Stimulated activated naive B cell treated with anti-CD40 and anti-IgM and Interleukin-4, amounts not matched to agents 10 μg/mL and 1 μg/mL and 100 μg/mL, for 72 hours (primary cell): ENCODE results near the gene GABBR2.

Experiments
- ATAC-seq, 2 donors: fragments of 150-1000 bp; cut with Tn5 transposase; replicated peaks; 2 replicates each; pipeline ENCODE4 v1.10.0; 2021; ENCODE audit warnings: moderate library complexity in 1 of 2
- DNase-seq: peaks from one replicate; pipeline ENCODE4 v3.0.0; 2021
- H3K27ac Mint-ChIP-seq: one replicate; pipeline ENCODE4 v1.8.0; 2022; ENCODE audit warnings: mild to moderate bottlenecking, mixed read lengths
- H3K27me3 Mint-ChIP-seq, 2 donors: one replicate each; pipeline ENCODE4 v1.8.0; 2022; ENCODE audit warnings: mixed read lengths in 2 of 2
- H3K36me3 Mint-ChIP-seq, 2 donors: one replicate each; pipeline ENCODE4 v1.8.0; 2022; ENCODE audit warnings: mixed read lengths in 2 of 2, mild to moderate bottlenecking in 1 of 2
- H3K4me1 Mint-ChIP-seq, 2 donors: one replicate each; pipeline ENCODE4 v1.8.0; 2022; ENCODE audit warnings: mixed read lengths in 2 of 2, mild to moderate bottlenecking in 1 of 2
- H3K4me3 Mint-ChIP-seq, 2 donors: one replicate each; pipeline ENCODE4 v1.8.0; 2022; ENCODE audit warnings: mild to moderate bottlenecking in 2 of 2, mixed read lengths in 2 of 2, moderate library complexity in 1 of 2
- H3K9me3 Mint-ChIP-seq, 2 donors: one replicate each; pipeline ENCODE4 v1.8.0; 2022; ENCODE audit warnings: mixed read lengths in 2 of 2, mild to moderate bottlenecking in 1 of 2

The GABBR2 gene

GRCh38 chr9:98455256-98456155 is 253.2 kb downstream of the GABBR2 start:
- H3K27me3 Mint-ChIP-seq: peaks cover 29 to 40% of the 10 kb centered on the region in 2 donors
- H3K4me3 Mint-ChIP-seq: no peak overlapping the region
- no peak for DNase-seq
- peaks cover 0 to 6% of the 10 kb centered on the region in 2 donors for H3K9me3 Mint-ChIP-seq
- ATAC-seq: no peak
- no peaks in the 10 kb centered on the region for H3K4me1 Mint-ChIP-seq
- H3K27ac Mint-ChIP-seq: no peak overlapping the region
- H3K36me3 Mint-ChIP-seq: no peaks in the 10 kb centered on the region

GRCh38 chr9:98453589-98454311 is 255.0 kb downstream of the GABBR2 start:
- DNase-seq: no peak
- peaks cover 29 to 40% of the 10 kb centered on the region in 2 donors for H3K27me3 Mint-ChIP-seq
- ATAC-seq: no peak
- H3K4me3 Mint-ChIP-seq: no peak overlapping the region
- no peak overlapping the region for H3K27ac Mint-ChIP-seq
- H3K36me3 Mint-ChIP-seq: no peaks in the 10 kb centered on the region
- no peaks in the 10 kb centered on the region for H3K4me1 Mint-ChIP-seq
- no peaks in the 10 kb centered on the region for H3K9me3 Mint-ChIP-seq

GRCh38 chr9:98451576-98451975 is 257.2 kb downstream of the GABBR2 start:
- Mint-ChIP-seq H3K36me3 (no peaks in the 10 kb centered on the region), H3K4me3 (no peak overlapping the region), H3K27me3 (peaks cover 19 to 29% of the 10 kb centered on the region in 2 donors), H3K27ac (no peak overlapping the region), H3K9me3 (no peaks in the 10 kb centered on the region), H3K4me1 (no peaks in the 10 kb centered on the region)
- ATAC-seq: no peak
- DNase-seq: no peak

- ATAC-seq (no peak), DNase-seq (no peak)
- H3K27me3 Mint-ChIP-seq: peaks cover 15 to 28% of the 10 kb centered on the region in 2 donors
- no peaks in the 10 kb centered on the region for H3K36me3 Mint-ChIP-seq
- no peaks in the 10 kb centered on the region for H3K4me1 Mint-ChIP-seq
- no peaks in the 10 kb centered on the region for H3K9me3 Mint-ChIP-seq
- no peak overlapping the region for H3K27ac Mint-ChIP-seq
- H3K4me3 Mint-ChIP-seq: no peak overlapping the region
These were observed 258.2 kb downstream of the GABBR2 start for GRCh38 chr9:98450496-98450895.

- DNase-seq (no peak), ATAC-seq (no peak)
- Mint-ChIP-seq H3K27ac (no peak overlapping the region), H3K27me3 (peaks cover 15 to 34% of the 10 kb centered on the region in 2 donors), H3K4me1 (no peaks in the 10 kb centered on the region), H3K9me3 (no peaks in the 10 kb centered on the region), H3K4me3 (no peak overlapping the region), H3K36me3 (no peaks in the 10 kb centered on the region)
These were observed 258.9 kb downstream of the GABBR2 start for GRCh38 chr9:98449871-98450270.

GRCh38 chr9:98445576-98445975 is 263.2 kb downstream of the GABBR2 start:
- Mint-ChIP-seq H3K4me1 (no peaks in the 10 kb centered on the region), H3K27me3 (peaks cover 12 to 22% of the 10 kb centered on the region in 2 donors), H3K36me3 (no peaks in the 10 kb centered on the region), H3K27ac (no peak overlapping the region), H3K9me3 (no peaks in the 10 kb centered on the region), H3K4me3 (no peak overlapping the region)
- ATAC-seq (no peak), DNase-seq (no peak)

GRCh38 chr9:98444601-98445000 is 264.1 kb downstream of the GABBR2 start:
- Mint-ChIP-seq H3K36me3 (no peaks in the 10 kb centered on the region), H3K9me3 (no peaks in the 10 kb centered on the region), H3K4me3 (no peak overlapping the region), H3K4me1 (no peaks in the 10 kb centered on the region), H3K27me3 (peaks cover 12 to 22% of the 10 kb centered on the region in 2 donors), H3K27ac (no peak overlapping the region)
- no peak for ATAC-seq
- no peak for DNase-seq

GRCh38 chr9:98442541-98442940 is 266.2 kb downstream of the GABBR2 start:
- H3K27me3 Mint-ChIP-seq: peaks cover 12 to 22% of the 10 kb centered on the region in 2 donors
- H3K9me3 Mint-ChIP-seq: no peaks in the 10 kb centered on the region
- no peaks in the 10 kb centered on the region for H3K4me1 Mint-ChIP-seq
- no peak for DNase-seq
- H3K36me3 Mint-ChIP-seq: no peaks in the 10 kb centered on the region
- no peak overlapping the region for H3K4me3 Mint-ChIP-seq
- no peak overlapping the region for H3K27ac Mint-ChIP-seq
- ATAC-seq: no peak

GRCh38 chr9:98442114-98442513 is 266.6 kb downstream of the GABBR2 start:
- H3K4me3 Mint-ChIP-seq: no peak overlapping the region
- no peaks in the 10 kb centered on the region for H3K4me1 Mint-ChIP-seq
- ATAC-seq (no peak), DNase-seq (no peak)
- H3K27me3 Mint-ChIP-seq: peaks cover 12 to 19% of the 10 kb centered on the region in 2 donors
- H3K9me3 Mint-ChIP-seq: no peaks in the 10 kb centered on the region
- H3K27ac Mint-ChIP-seq: no peak overlapping the region
- H3K36me3 Mint-ChIP-seq: no peaks in the 10 kb centered on the region

GRCh38 chr9:98438666-98439065 is 270.1 kb downstream of the GABBR2 start:
- DNase-seq (no peak), ATAC-seq (no peak)
- no peaks in the 10 kb centered on the region for H3K36me3 Mint-ChIP-seq
- H3K27ac Mint-ChIP-seq: no peak overlapping the region
- H3K9me3 Mint-ChIP-seq: no peaks in the 10 kb centered on the region
- peaks cover 5 to 7% of the 10 kb centered on the region in 2 donors for H3K27me3 Mint-ChIP-seq
- H3K4me1 Mint-ChIP-seq: no peaks in the 10 kb centered on the region
- H3K4me3 Mint-ChIP-seq: no peak overlapping the region

- ATAC-seq: no peak
- Mint-ChIP-seq H3K9me3 (no peaks in the 10 kb centered on the region), H3K27ac (no peak overlapping the region), H3K36me3 (no peaks in the 10 kb centered on the region), H3K27me3 (peaks cover 0 to 5% of the 10 kb centered on the region in 2 donors), H3K4me1 (no peaks in the 10 kb centered on the region), H3K4me3 (no peak overlapping the region)
- DNase-seq: no peak
These were observed 271.2 kb downstream of the GABBR2 start for GRCh38 chr9:98437458-98438034.

GRCh38 chr9:98432960-98433359 is 275.8 kb downstream of the GABBR2 start:
- Mint-ChIP-seq H3K4me3 (no peak overlapping the region), H3K4me1 (no peaks in the 10 kb centered on the region), H3K27me3 (peaks cover 0 to 5% of the 10 kb centered on the region in 2 donors), H3K9me3 (peaks cover 0 to 2% of the 10 kb centered on the region in 2 donors), H3K36me3 (no peaks in the 10 kb centered on the region), H3K27ac (no peak overlapping the region)
- ATAC-seq (no peak), DNase-seq (no peak)

GRCh38 chr9:98432134-98432533 is 276.6 kb downstream of the GABBR2 start:
- no peak overlapping the region for H3K27ac Mint-ChIP-seq
- peaks cover 0 to 5% of the 10 kb centered on the region in 2 donors for H3K27me3 Mint-ChIP-seq
- DNase-seq (no peak), ATAC-seq (no peak)
- H3K4me1 Mint-ChIP-seq: no peaks in the 10 kb centered on the region
- no peak overlapping the region for H3K4me3 Mint-ChIP-seq
- H3K36me3 Mint-ChIP-seq: no peaks in the 10 kb centered on the region
- H3K9me3 Mint-ChIP-seq: peaks cover 0 to 2% of the 10 kb centered on the region in 2 donors

- H3K36me3 Mint-ChIP-seq: no peaks in the 10 kb centered on the region
- no peak overlapping the region for H3K4me3 Mint-ChIP-seq
- DNase-seq (no peak), ATAC-seq (no peak)
- peaks cover 0 to 3% of the 10 kb centered on the region in 2 donors for H3K27me3 Mint-ChIP-seq
- no peak overlapping the region for H3K27ac Mint-ChIP-seq
- no peaks in the 10 kb centered on the region for H3K4me1 Mint-ChIP-seq
- peaks cover 0 to 2% of the 10 kb centered on the region in 2 donors for H3K9me3 Mint-ChIP-seq
These were observed 278.0 kb downstream of the GABBR2 start for GRCh38 chr9:98430535-98431292.
